AG04450 (cell line): Measurements from ENCODE around the gene AMIGO1. TPM values are rescaled to one million over a fixed set of nuclear protein-coding genes. Genes with fewer than 3 reads are reported as not detected.
"Not testable (repeated sequence)": the region's sequence is repeated elsewhere in the genome, so short reads cannot be mapped to it uniquely, and the experiment has no call there.

ENCODE experiments used
- CTCF ChIA-PET: fragments of 300-600, 350-600 bp; formaldehyde crosslinking; extraction: SDS; loops from one replicate; lab custom pipeline; 2022; ENCODE audit warnings: antibody characterized with exemption, inconsistent platforms; lab: Charles Lee
- POLR2A ChIA-PET: fragments of 350-600 bp; formaldehyde crosslinking; extraction: SDS; loops from one replicate; lab custom pipeline; 2021; ENCODE audit warnings: antibody characterized with exemption, inconsistent platforms; lab: Yijun Ruan, JAX
- DNase-seq: peaks from one replicate; pipeline ENCODE4 v3.0.0-alpha.2; 2011; ENCODE audit warnings: low read depth, low spot score
- H3K27ac ChIP-seq: one replicate; pipeline ENCODE4 v1.5.1; 2012; ENCODE audit warnings: low read depth, low read length, control low read depth
- H3K27me3 ChIP-seq: one replicate; pipeline ENCODE4 v1.6.0; 2012; ENCODE audit warnings: low read length; ENCODE audit not compliant: control insufficient read depth, insufficient read depth
- H3K4me3 ChIP-seq: 2 replicates; pipeline ENCODE4 v1.5.1; 2011; ENCODE audit warnings: mild to moderate bottlenecking, low read depth, low read length, control low read depth
- H3K9me3 ChIP-seq: 2 replicates; pipeline ENCODE4 v1.5.1; 2012; ENCODE audit warnings: low read length; ENCODE audit not compliant: control insufficient read depth, insufficient read depth
- polyA plus RNA-seq: library from polyadenylated mRNA; depleted of rRNA; stranded (reverse); fragments of >200 nt; gene quantifications from 2 replicates; pipeline ENCODE4 v1.2.3, GENCODE V29; 2011
- TF ChIP-seq, protein P1 (sequence below): IDR thresholded peaks from 2 replicates; pipeline ENCODE4 v1.5.1; 2011; ENCODE audit warnings: low read depth, low read length, control low read depth, inconsistent platforms

The AMIGO1 gene
- polyA plus RNA-seq, 1 experiment = 1.5 TPM

DNA sequence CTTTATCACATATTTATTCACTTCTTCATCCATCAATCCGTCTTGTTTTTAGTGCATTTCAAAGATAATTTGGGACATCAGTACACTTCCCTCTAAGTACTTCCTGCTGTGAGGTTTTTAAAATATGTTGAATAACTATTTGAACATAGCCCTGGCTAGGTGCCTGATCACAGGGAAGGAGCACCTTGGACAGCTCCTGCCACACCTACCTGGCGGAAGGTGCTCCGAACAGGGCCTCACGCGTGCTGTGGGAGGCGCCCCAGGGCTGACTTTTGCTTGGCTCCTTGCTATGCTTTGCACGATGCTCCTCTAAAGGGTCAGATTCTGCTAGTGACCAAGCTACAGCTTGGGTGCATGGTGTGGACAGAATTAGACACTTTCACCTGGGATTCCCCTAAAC is 30.7 kb downstream of the AMIGO1 start:
- H3K27ac ChIP-seq = no peak overlapping the region
- no peaks in the 10 kb centered on the region; the same call in 1 of the 2 replicates for H3K9me3 ChIP-seq
- H3K27me3 ChIP-seq = peaks cover 56% of the 10 kb centered on the region
- TF ChIP-seq, protein P1, sequence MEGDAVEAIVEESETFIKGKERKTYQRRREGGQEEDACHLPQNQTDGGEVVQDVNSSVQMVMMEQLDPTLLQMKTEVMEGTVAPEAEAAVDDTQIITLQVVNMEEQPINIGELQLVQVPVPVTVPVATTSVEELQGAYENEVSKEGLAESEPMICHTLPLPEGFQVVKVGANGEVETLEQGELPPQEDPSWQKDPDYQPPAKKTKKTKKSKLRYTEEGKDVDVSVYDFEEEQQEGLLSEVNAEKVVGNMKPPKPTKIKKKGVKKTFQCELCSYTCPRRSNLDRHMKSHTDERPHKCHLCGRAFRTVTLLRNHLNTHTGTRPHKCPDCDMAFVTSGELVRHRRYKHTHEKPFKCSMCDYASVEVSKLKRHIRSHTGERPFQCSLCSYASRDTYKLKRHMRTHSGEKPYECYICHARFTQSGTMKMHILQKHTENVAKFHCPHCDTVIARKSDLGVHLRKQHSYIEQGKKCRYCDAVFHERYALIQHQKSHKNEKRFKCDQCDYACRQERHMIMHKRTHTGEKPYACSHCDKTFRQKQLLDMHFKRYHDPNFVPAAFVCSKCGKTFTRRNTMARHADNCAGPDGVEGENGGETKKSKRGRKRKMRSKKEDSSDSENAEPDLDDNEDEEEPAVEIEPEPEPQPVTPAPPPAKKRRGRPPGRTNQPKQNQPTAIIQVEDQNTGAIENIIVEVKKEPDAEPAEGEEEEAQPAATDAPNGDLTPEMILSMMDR = no peak
- ChIA-PET POLR2A (no interaction called here), CTCF (interaction anchor here (2.9 kb wide), 1 partner anchor 54 kb away, joined by 15 read pairs; no protein-coding TSS in a partner anchor)
- no peak overlapping the region for H3K4me3 ChIP-seq
- no peak for DNase-seq

DNA sequence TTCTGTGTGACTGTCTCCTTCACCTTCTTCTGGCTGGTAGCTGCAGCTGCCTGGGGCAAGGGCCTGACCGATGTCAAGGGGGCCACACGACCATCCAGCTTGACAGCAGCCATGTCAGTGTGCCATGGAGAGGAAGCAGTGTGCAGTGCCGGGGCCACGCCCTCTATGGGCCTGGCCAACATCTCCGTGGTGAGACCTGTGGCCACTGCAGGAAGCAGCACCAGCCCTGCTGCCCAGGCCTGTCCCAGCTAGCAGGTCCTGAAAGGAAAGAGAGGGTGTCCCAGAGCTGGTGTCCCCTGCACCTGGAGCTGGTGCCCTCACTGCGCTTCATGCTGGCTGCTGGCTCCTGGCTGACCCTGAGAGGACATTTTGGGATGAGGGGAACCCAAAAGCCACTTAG is 31.7 kb downstream of the AMIGO1 start:
- TF ChIP-seq, protein P1 = no peak
- Histone ChIP-seq H3K4me3 (no peak overlapping the region), H3K27ac (no peak overlapping the region), H3K9me3 (no peaks in the 10 kb centered on the region; the same call in 1 of the 2 replicates), H3K27me3 (peaks cover 63% of the 10 kb centered on the region)
- POLR2A ChIA-PET = no interaction called here
- DNase-seq = no peak
- CTCF ChIA-PET = interaction anchor here (0.5 to 2.9 kb wide), 2 partner anchors 55 to 178 kb away, joined by 3 to 15 read pairs; no protein-coding TSS in a partner anchor

DNA sequence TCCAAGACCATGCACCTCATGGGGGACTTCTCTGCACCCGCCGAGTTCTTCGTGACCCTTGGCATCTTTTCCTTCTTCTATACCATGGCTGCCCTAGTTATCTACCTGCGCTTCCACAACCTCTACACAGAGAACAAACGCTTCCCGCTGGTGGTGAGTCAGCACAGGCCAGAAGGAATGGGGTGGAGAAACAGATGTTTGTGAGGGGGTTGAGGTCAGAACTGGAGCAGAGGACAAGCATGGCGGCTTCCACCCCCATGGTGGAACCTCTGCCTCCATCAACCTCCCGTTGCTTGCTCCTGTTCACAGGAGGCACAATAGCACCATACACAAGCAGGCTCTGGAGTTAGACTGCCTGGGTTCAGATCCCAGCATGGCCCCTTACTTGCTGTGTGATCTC is 32.7 kb downstream of the AMIGO1 start:
- TF ChIP-seq, protein P1 = no peak
- no peak for DNase-seq
- ChIA-PET CTCF (interaction anchor here (1.0 kb wide), 1 partner anchor 56 kb away, joined by 3 read pairs; no protein-coding TSS in a partner anchor), POLR2A (no interaction called here)
- no peak overlapping the region for H3K4me3 ChIP-seq
- no peak overlapping the region for H3K27ac ChIP-seq
- peaks cover 63% of the 10 kb centered on the region for H3K27me3 ChIP-seq
- H3K9me3 ChIP-seq = no peaks in the 10 kb centered on the region; the same call in 1 of the 2 replicates

DNA sequence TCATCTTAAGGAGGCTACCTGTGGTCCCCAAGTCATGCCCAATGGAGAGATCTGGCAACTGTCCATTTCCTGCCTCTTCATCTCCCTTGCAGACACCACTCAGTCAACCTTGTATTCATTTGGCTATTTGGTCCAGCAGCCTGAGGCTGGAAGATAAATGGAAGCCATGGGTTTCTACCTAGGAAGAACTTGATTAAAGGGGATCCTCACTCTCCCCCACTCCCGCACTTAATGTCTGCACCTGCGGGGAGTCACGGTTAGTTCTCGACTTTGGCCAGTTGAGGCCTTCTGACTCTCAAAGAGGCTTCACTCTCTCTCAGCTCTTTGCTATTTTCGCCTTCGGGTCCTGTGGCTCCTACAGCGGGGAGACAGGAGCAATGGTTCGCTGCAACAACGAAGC is 34.3 kb downstream of the AMIGO1 start:
- ChIA-PET POLR2A (no interaction called here), CTCF (no interaction called here)
- Histone ChIP-seq H3K27ac (no peak overlapping the region), H3K27me3 (peaks cover 56% of the 10 kb centered on the region), H3K4me3 (no peak overlapping the region), H3K9me3 (no peaks in the 10 kb centered on the region; the same call in 1 of the 2 replicates)
- no peak for DNase-seq
- TF ChIP-seq, protein P1 = no peak

DNA sequence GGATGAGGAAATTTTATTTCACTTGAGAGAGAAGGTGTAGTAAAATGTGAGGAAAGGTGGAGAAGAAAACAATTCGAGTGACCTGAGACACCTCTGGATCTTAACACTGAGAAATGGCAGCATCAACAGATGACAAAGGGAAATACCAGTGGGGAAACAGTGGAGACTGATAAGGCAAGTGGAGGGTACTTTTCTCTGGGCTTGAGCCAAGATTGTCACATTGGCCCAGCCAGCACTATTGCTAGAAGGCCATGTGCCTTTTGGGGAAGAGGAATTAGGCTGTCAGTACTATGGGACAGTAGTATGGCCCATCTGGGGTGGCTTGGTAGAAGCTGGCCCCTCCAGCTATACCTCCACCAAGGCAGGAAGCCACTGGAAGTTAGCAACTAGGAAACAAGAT is 34.8 kb downstream of the AMIGO1 start:
- CTCF ChIA-PET = no interaction called here
- H3K27me3 ChIP-seq = peaks cover 54% of the 10 kb centered on the region
- POLR2A ChIA-PET = no interaction called here

DNA sequence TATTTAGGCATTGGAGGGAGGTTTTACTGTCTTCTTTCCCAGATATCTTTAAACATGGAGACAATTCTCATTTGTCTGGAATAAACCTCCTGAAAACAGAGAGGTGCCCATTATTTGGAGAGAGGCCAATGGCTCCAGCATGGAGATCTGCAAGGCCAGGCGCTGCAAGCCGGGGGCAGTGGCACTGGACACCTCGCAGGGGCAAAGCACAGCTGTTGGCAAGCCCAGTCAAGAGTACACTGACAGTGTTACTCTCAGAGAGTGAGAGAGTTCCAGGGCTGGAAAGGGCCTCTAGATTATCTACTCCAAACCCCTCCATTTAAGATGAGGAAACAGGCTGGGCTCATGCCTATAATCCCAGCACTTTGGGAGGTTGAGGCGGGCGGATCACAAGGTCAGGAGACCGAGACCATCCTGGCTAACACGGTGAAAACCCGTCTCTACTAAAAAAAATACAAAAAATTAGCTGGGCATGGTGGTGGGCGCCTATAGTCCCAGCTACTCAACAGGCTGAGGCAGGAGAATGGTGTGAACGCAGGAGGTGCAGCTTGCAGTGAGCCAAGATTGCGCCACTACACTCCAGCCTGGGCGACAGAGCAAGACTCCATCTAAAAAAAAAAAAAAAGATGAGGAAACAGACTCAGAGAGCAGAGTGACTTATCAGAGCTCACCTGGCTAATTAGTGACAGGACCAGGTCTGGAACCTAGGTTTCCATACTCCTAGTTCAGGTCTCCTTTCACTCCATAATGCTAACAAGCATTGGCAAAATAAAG is 36.1 kb downstream of the AMIGO1 start:
- not testable (repeated sequence) for H3K9me3 ChIP-seq, DNase-seq, H3K27ac ChIP-seq, H3K4me3 ChIP-seq
- CTCF ChIA-PET = interaction anchor here (0.6 to 0.7 kb wide), 2 partner anchors 17 to 830 kb away, joined by 3 to 5 read pairs; no protein-coding TSS in a partner anchor
- peaks cover 59% of the 10 kb centered on the region for H3K27me3 ChIP-seq
- POLR2A ChIA-PET = interaction anchor here (0.6 kb wide), 1 partner anchor 75 kb away, joined by 4 read pairs; the partner anchor contains the start of gene GNAI3

More for the DNA sequence above, 34.8 kb downstream of the AMIGO1 start:
- H3K4me3 ChIP-seq = no peak overlapping the region
- TF ChIP-seq, protein P1 = no peak
- DNase-seq = no peak
- H3K9me3 ChIP-seq = no peaks in the 10 kb centered on the region; the same call in 1 of the 2 replicates
- H3K27ac ChIP-seq = no peak overlapping the region
